GM18498 (cell line): Measurements from ENCODE around the gene SHANK1.

Experiments used
- ATAC-seq: cut with Tn5 transposase; IDR thresholded peaks from one replicate; pipeline ENCODE4 v1.9.1; 2021; ENCODE audit warnings: mild to moderate bottlenecking, moderate library complexity; ENCODE audit not compliant: unreplicated experiment

The SHANK1 gene

GRCh38 chr19:50693064-50693975, 26.3 kb downstream of the SHANK1 start:
- no peak for ATAC-seq

DNA sequence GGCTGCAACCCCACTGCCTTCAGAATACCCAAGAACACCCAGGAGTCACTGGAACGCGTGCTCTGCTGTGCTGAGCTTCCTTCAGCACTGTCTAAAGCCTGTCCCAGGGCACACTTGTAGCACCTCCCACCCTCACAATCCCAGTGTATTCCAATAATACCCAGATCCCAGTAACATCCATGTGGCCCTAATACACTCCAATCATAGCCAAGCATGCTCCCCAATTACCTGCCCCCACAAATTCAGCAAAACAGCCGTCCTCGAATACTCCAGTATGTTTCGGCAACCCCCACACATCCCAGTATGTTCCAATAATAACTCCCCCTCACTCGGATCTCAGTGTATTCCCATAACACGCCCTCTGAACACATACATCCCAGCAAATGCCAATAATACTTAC, 29.2 kb downstream of the SHANK1 start:
- ATAC-seq = no peak

DNA sequence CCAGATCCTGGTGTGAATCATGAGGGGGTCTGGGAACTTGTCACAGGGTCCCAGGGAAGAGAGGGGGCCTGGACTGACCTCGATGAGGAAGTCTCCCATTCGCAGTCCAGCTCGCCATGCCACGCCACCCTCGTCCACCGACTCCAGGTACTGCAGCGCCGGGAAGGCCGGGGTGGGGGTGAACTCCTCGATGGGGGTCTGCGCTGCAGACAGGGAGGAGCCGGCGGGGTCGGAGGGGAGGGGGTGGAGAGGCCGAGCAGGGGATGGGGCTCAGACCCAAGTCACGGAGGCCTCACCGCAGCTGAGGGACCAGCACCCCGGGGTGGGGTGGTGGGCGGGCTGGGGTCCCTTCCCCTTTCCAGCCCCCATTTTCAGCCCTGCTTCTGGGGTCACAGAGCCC, 30.8 kb downstream of the SHANK1 start:
- ATAC-seq = no peak

DNA sequence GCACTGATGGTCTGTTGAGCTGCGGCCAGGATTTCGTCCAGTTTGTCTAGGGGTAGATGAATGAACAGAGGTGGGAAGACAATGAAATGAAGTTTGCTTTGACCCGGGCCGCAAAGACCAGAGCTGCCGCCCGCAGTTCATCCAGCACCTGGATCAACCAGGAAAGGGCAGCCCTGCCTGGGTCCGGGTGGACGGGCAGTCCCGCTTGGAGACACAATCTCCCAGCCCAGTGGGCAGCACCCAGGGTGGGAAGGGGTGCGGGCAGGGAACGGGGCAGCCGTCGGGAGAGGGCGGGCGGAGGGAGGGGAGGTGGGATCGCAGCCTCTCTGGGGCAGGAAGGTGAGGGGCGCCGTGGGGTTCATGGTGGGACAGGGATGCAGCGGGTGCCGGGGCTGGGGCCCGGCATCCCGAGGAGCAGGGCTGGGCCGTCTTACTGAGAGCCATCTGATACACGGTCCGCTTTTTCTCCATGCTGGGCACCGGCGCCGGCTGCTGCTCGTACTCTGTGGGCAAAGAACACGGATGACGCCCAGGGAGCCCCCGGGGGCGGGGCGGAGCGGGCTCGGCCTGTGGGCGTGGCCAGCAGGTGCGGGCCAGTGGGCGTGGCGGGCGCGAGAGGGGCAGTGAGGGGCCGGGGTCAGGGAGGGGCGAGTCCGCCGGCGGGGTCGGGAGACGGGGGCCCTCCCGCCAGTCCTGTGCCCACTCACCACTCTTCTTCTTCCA, 33.1 kb downstream of the SHANK1 start:
- ATAC-seq = no peak

DNA sequence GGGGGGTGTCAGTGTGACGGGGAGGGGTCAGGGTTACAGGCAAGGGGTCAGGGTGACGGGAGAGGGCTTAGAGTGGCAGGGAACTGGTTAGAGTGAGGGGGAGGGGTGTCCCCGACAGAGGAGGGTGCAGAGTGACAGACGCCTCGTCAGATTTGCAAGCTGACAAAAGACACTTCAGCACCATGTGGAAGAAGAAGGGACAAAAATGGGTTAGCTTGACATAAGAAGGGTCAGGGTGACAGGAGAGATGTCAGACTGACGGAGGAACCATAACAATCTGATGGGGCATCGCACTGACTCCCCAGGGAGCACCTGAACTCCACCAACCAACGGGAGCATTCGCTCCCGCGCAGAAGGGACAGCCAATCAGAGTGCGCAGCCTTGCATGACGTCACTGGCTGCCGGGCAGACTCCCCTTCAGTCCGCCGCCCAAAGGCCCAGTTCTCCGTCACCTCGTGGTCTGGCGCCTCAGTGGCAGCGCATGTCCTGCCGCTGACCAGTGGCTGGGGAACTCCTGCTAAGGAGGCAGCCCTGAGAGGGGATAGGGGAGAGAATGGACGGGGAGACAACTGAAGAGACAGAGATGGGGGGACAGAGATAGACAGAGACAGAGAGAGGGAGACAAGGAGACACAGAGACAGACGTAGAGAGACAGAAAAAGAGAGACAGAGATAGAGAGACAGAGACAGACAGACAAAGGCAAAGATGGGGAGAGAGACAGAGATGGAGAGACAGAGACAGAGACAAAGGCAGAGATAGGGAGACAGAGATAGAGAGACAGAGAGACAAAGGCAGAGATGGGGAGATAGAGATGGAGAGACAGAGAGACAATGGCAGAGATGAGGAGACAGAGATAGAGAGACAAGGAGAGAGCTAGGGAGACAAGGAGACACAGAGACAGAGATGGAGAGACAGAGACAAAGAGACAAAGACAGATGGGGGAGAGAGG, 40.2 kb downstream of the SHANK1 start:
- peak; percentile 78 for ATAC-seq

DNA sequence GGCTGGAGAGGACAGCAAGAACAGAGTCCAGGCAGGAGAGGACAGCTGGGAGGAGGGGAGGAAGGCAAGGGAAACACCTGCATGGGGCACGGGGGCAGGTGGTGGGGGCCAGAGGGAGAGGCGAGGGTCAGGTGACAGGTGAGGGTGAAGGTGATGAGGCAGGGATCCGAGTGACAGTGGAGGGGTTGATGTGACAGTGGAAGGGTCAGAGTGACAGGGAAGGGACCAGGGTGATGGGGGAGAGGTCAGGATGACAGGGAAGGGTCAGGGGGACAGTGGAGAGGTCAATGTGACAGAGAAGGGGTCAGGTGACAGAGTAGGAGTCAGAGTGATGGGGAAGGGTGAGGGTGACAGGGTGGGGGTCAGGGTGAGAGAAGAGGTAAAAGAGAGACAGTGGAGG, 41.3 kb downstream of the SHANK1 start:
- no peak for ATAC-seq

DNA sequence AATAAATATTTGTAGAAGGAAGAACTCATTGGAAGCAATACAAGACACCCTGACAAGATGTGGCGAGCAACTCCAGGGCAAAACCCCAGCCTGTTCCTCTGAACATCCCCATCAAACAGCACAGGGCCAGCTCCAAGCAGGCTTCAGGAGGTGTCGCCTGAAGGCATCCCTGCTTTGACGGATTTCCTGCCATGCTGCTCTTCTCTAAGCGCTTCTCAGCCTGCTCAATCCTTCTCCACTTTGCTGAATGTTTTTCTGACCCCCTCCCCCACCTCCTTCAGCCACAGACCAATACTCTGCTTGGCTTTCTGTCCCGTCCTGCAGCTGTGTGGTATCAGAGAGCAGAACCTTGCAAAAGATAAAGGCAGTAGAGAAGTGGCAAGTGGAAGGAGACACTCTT, 42.0 kb downstream of the SHANK1 start:
- no peak for ATAC-seq

DNA sequence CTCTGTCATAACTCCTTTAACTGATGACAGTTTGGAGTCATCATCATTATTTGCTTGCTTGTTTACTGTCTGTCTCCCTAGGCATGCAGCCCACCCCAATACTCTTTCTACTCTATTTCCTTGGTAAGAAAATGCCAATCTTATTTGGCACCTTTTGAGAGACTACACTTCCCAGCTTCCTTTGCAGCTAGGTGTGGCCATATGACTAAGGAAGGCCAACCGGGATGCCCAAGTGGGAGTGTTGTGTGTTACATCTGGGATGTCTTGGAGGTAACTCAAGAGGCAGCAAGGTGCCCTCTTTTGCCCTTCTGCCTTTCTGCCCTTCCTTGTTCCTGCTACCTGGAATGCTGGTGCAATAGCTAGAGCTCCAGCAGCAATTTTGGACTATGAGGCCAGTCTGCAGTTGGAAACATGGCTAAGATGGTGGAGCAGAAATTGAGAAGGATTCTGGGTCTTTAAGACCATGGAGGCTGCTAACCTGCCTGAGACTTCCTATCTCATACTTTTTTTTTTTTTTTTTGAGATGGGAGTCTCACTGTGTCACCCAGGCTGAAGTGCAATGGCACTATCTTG, 42.9 kb downstream of the SHANK1 start:
- ATAC-seq = no peak

DNA sequence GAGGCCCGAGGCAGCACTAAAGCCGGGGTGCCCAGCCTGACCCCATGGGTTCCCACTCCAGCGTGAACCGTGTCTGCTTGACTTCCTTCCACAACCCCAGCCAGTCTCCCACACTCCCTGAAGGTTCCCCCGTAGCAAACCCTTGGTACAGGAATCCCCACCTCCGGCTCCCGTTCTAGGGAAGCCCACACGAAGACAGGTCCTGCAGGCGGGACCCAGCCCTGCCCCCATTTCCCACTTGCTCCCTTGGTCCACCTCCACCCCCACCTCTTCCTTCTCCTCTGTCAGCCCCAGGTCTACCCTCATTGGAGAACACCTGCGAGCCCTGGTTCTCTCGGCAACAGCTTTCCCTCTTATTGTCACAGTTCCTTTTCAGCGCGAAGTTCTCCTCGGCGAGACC, 46.5 kb downstream of the SHANK1 start:
- ATAC-seq = no peak

DNA sequence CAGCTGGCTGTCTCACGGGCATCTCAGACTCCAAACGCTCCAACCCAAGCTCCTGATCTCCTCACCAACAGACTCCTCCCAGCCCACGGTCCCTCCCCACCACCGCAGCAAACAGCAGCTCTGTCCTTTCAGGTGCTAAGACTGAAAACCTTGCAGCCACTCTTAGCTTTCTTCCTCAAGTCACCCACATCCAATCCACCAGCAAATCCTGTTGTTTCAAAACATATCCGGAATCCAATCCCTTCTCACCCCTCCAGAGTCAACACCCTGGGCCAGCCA, 49.6 kb downstream of the SHANK1 start:
- ATAC-seq = no peak

- ATAC-seq = no peak
Observed at GRCh38 chr19:50669302-50670101, 50.1 kb downstream of the SHANK1 start.

- no peak for ATAC-seq
Observed at GRCh38 chr19:50668879-50669278, 50.7 kb downstream of the SHANK1 start.

- no peak for ATAC-seq
Observed at GRCh38 chr19:50668416-50668815, 51.2 kb downstream of the SHANK1 start.

GRCh38 chr19:50667759-50668231, 51.8 kb downstream of the SHANK1 start:
- no peak for ATAC-seq

GRCh38 chr19:50667177-50667758, 52.3 kb downstream of the SHANK1 start:
- no peak for ATAC-seq

DNA sequence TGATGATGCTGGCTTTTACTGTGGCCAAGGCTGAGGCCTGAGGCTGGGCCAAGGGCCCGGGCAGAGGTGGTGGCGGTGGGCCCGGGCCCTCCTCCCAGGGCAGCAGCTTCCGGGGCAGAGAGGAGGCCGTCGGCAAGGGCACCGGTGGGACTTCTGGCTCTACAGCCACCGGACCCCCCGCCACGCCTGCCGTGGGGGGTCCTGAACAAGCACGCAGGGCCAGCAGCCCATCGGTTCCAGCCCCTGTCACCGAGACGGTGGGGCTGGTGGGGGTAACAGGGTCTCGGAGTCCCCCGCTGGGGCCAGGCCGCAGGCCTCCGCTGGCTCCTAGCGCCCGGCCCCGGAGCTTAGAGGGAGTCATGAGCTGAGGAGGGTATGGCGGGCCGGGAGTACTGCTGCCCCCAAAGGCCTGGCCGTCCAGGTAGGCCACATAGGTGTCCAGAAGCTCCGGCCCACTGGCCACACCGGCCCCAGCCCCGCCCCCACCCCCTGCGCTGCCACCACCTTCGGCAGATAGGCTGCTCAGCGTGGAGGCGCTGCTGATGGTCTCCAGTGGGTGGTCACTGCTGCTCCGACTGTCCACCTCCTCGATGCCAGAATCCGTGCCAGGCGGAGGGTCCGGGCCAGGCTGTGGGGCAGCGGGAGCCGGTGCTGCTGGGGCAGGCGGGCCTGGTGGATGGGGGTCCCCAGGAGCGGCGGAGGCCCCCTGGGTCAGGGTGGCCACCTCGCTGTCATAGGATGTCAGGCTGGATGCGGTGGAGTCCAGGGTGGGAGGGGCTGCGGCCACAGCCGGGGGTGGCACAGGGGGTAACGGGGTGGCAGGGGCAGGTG, 53.0 kb downstream of the SHANK1 start:
- ATAC-seq = no peak

DNA sequence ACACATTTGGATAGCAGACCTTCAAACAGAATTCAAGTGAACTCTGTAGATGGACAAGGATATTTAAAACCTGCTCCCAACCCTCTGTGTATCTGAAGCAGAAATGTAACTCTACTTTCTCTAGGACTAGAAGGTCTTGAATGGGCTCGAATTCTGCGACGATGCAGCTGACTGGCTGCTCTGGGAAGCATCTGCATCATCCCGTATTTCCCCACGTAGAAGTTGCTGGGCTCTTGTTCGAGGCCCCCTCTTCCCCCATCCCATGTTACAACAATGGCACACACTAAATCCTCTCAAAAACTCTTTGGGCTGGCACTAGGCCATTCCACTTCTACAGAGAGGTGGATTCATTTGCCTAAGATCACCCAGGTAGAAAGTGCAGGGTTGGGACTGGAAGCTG, 55.4 kb downstream of the SHANK1 start:
- ATAC-seq = no peak

DNA sequence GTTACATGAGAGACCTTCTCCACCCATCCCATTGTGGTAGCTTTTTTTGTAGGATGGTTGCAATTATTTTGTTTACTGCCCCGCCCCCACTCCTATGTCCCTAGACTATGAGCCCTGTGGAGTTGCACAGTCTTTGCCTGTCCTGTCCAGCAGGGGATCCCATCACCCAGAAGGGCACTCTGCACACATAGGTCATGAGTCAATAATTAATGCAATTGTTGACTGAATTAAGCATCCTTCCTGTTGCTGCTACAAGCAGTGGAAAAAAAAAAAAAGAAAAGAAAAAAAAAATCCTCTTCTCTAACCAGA, 56.2 kb downstream of the SHANK1 start:
- ATAC-seq = no peak
